Measurements from ENCODE around the gene PARP12. TPM values are rescaled to one million over a fixed set of nuclear protein-coding genes. Genes with fewer than 3 reads are reported as not detected.

Gene PARP12
- total and polyA plus RNA-seq, 2 of the 8 experiments (the other 6 are each of a cell fraction or from before 2014, with no cell fraction given) = 9.0 to 21.5 TPM

- Histone ChIP-seq H3K14ac (ENCODE audit: insufficient read length) (no peak overlapping the region), H4K5ac (ENCODE audit: insufficient read length, low read depth, low read length) (no peak overlapping the region), H2BK12ac (ENCODE audit: low read depth, low read length) (no peak overlapping the region), H3K23ac (ENCODE audit: insufficient read length) (no peak overlapping the region), H3K27me3 (replicated peaks in 1 of 4; ENCODE audit: control insufficient read depth in 3 of 4, extremely low read depth in 1 of 4, insufficient read depth in 3 of 4, low read length in 3 of 4) (no peaks in the 10 kb centered on the region), H3K23me2 (ENCODE audit: low read depth, low read length) (0 out of 2 replicates have a peak, but pooled peaks cover 1% of the 10 kb centered on the region), H3K9me3 (ENCODE audit: insufficient read depth in 2 of 2, low read depth in 1 of 2, low read length in 1 of 2) (no peaks in the 10 kb centered on the region), H3K27ac (ENCODE audit: low read depth, low read length) (no peak overlapping the region), H3K79me2 (ENCODE audit: control insufficient read depth in 1 of 2, insufficient read depth in 2 of 2, low read length in 2 of 2) (no peaks in the 10 kb centered on the region), H2BK5ac (ENCODE audit: low read depth, low read length) (no peak overlapping the region), H4K20me1 (replicated peaks in 1 of 2; ENCODE audit: control insufficient read depth in 1 of 2, insufficient read depth in 2 of 2, low read length in 2 of 2) (peaks cover 0 to 1% of the 10 kb centered on the region in 2 experiments), H3K36me3 (ENCODE audit: control insufficient read depth in 2 of 4, insufficient read depth in 4 of 4, low read length in 3 of 4) (no peaks in the 10 kb centered on the region), H4K8ac (ENCODE audit: extremely low read depth, insufficient read depth, low read length) (no peak overlapping the region), H3K18ac (ENCODE audit: extremely low read depth, low read length) (no peak overlapping the region), H2BK15ac (ENCODE audit: low read length) (no peak overlapping the region), H2BK20ac (ENCODE audit: low read length) (no peak overlapping the region), H3K4me1 (replicated peaks in 1 of 4; ENCODE audit: control insufficient read depth in 3 of 4, insufficient read depth in 4 of 4, low read length in 3 of 4) (no peaks in the 10 kb centered on the region), H4K91ac (replicated peaks; ENCODE audit: insufficient read length, low read length) (no peak overlapping the region), H2AFZ (ENCODE audit: low read length) (no peak overlapping the region), H2BK120ac (replicated peaks; ENCODE audit: low read depth, low read length) (no peak overlapping the region), H2AK5ac (ENCODE audit: low read depth, low read length) (no peak overlapping the region), H3K4me3 (ENCODE audit: extremely low read depth in 1 of 4, insufficient read depth in 2 of 4, low read depth in 3 of 4, low read length in 4 of 4) (no peak overlapping the region), H3K4ac (replicated peaks; ENCODE audit: insufficient read length, low read depth, low read length) (no peak overlapping the region), H3K9ac (replicated peaks in 1 of 4; ENCODE audit: extremely low read depth in 1 of 4, low read depth in 3 of 4, low read length in 3 of 4) (no peak overlapping the region), H3K56ac (replicated peaks; ENCODE audit: insufficient read length, low read depth, low read length) (no peak overlapping the region), H3K79me1 (ENCODE audit: low read depth, low read length) (no peaks in the 10 kb centered on the region), H3K4me2 (ENCODE audit: insufficient read depth in 1 of 2, low read depth in 2 of 2, low read length in 2 of 2) (no peak overlapping the region)
- 100% methylated on average over 4 of the region's 4 CpGs; no CpG with 5 or more reads in 1 of the 2 experiments for WGBS, 2 experiments (ENCODE audit: extremely low coverage in 1 of 2, insufficient coverage in 1 of 2, insufficient read length in 1 of 2, insufficient replicate concordance in 2 of 2, low coverage in 1 of 2, low lambda C conversion rate in 2 of 2, missing lambda C conversion rate in 1 of 2)
- CTCF ChIA-PET (ENCODE audit: partially characterized antibody) = no interaction called here
- POLR2A ChIA-PET (ENCODE audit: partially characterized antibody) = no interaction called here
- DNase-seq (ENCODE audit: low read depth in 1 of 2, low spot score in 2 of 2) = peak in 1 of 2 experiments; percentile 13
- no peak for FAIRE-seq
- TF ChIP-seq POU5F1 (IDR thresholded peaks at IDR 0.05; ENCODE audit: low read depth, low read length) (no peak), CHD2 (IDR thresholded peaks at IDR 0.05; ENCODE audit: low read length) (no peak), FOSL1 (IDR thresholded peaks at IDR 0.05; ENCODE audit: insufficient read depth, low read depth, low read length) (no peak), HDAC6 (IDR thresholded peaks at IDR 0.05; ENCODE audit: low read depth, low read length) (no peak)
- TF ChIP-seq, protein P1, sequence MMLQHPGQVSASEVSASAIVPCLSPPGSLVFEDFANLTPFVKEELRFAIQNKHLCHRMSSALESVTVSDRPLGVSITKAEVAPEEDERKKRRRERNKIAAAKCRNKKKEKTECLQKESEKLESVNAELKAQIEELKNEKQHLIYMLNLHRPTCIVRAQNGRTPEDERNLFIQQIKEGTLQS (IDR thresholded peaks at IDR 0.05; ENCODE audit: insufficient read depth, low read depth, low read length) = no peak
Observed at GRCh38 chr7:140048138-140048537, 14.6 kb downstream of the PARP12 start.

All from H1 (cell line).